ENCODE results near the gene TSPOAP1.

- TF ChIP-seq CTCF (IDR thresholded peaks at IDR 0.05; ENCODE audit: low read depth, low read length) (no peak), POLR2A (IDR thresholded peaks at IDR 0.05; ENCODE audit: extremely low read depth, insufficient read length) (no peak), MAX (IDR thresholded peaks at IDR 0.05; ENCODE audit: low read depth, low read length) (no peak)
These were observed 8.4 kb downstream of the TSPOAP1 start for GRCh38 chr17:58320163-58320558.
